ENCODE measurements around the gene KDM4C.
"Not testable (repeated sequence)": the region's sequence is repeated elsewhere in the genome, so short reads cannot be mapped to it uniquely, and the experiment has no call there.

KDM4C gene

DNA sequence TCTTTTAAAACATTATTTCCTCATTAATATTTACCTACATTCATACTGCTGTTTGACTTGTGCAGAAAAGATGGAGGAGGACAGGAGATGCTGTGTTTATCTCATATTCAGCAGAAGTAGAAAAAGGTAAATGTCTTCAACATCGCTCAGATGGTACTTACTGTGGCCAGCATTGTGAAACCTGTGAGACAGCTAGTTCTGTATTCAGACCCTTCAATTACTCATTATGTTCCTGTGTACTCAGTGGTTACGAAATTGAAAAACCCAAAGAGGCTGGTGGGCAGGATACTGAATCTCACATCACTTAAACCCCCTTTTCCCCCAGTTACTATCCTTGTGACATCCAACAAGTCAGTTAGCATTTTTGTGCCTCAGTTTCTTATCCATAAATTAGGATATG lies 216.0 kb downstream of the KDM4C start:
- no peak for DNase-seq (ENCODE audit: low read depth in 2 of 2)

DNA sequence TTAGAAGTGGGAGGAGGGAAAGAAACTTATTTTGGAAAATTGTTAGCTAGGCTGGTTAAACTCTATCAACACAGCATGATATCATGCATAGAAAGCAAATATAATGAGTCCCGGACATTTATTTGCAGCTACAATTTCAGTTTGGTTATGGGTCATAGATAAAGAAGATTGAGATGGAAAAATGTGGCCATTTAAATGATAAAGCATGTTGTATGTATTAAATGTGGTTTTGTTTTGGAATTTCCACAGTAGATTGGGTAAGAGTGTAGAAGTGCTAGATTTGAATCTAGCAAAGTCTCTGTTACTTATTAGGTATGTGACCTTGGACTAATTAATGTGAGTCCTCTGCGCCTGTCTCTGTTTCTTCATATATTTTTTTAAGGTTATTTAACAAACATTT lies 217.4 kb downstream of the KDM4C start:
- no peak for DNase-seq (ENCODE audit: low read depth in 2 of 2)

DNA sequence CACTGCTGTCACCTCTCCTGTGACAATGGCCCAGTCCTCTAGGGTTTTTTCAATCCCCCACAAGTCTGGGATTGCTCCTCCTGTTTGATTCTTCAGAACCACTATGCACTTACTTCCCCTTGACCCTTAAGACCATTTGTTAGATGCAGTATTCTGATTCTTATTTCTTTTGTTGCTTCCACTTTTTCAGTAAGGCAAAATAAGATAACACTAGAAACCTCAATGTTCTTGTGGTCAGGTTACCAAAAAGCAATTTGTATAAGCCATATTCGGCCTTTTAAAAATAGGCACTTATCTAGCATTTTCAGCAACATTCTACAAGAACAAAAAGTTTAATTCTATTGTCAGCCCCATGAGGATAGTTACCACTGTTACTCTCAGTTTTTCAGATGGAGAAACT lies 220.0 kb downstream of the KDM4C start:
- DNase-seq (ENCODE audit: low read depth in 2 of 2), result no peak

DNA sequence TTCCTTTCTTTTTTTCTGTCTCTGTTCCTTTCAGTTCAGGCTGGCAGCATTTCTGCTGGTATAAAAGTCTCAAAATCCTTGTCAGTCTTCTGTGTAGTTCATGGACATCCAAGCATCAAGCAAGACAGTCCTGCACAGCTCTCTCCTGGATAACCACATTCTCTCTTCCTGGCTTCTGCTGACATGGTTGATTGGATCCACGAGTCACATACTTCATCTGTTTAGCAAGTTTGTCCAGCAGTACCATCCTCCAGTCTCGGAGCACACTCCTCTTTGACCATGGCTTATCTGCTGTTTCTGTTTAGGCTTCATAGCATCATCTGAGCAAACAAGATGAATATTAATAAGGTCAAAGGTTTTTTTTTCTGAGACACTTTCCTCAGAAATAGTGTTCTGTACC lies 220.8 kb downstream of the KDM4C start:
- DNase-seq (ENCODE audit: low read depth in 2 of 2), result no peak

DNA sequence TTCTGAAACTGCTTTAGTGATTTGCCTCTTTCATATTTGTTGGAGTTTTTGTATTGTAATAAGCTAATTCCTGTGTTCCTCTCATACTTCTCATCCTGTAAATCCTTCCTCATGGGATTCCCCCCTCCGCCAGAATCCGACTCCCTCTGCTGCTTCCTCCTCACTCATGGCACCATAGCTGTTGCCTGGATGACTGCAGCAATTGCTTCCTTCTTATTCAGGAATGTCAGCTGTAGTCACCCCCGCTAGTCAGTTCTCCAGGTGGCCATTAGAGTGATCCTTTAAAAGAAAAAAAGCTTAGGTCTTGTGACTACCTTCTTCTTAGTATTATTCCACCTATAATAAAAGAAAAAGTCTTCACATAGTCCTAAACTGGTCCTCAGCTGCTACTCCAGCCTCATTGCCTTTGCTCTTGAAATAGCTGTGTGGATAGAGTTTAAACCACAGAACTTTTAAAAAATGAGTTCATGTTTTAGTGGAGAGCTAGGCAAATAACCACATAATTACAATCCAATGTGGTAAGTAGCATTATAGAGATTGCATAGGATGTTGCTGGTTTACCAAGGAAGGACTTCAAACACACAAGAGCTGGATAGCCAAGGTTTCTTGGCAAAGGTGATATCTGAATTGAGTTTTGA lies 227.3 kb downstream of the KDM4C start:
- no peak for DNase-seq (ENCODE audit: low read depth in 2 of 2)

DNA sequence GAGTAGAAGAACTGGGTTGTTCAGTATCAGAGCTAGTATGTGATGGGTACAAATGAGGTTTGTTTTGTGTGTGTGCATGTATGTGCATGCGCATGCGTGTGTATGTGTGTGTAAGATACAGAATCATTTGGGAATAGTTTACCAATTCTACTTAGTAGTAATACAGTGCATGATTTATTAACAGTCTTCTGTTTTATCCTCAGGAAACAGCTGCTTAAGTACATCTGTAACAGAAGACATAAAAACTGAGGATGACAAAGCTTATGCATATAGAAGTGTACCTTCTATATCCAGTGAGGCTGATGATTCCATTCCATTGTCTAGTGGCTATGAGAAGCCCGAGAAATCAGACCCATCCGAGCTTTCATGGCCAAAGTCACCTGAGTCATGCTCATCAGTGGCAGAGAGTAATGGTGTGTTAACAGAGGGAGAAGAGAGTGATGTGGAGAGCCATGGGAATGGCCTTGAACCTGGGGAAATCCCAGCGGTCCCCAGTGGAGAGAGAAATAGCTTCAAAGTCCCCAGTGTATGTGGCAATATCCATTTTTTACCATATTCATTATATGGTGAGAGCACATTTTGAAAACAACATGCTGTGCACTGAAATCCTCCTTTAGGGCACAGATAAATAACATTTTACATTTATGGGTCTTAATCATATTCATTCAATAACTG lies 228.5 kb downstream of the KDM4C start:
- no peak for DNase-seq (ENCODE audit: low read depth in 2 of 2)

DNA sequence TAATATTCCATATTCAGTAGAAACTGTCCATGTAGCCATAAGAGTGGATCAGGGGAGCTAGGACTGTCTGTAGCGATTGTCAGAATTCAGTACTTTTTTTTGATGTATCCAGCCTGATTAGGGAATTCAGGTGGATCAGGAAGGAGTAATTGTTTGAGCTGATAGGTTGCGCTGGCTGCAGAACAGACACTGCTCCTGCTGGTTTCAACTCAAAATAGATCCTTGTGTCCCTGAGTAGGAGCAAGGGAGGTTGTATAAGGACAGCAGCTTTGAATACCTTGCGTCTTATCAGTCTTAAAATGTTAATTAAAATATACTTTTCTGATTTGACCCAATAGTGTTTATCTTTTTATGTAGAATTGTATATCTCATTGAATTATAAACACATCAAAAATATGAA lies 229.6 kb downstream of the KDM4C start:
- DNase-seq (ENCODE audit: low read depth in 2 of 2), result no peak

DNA sequence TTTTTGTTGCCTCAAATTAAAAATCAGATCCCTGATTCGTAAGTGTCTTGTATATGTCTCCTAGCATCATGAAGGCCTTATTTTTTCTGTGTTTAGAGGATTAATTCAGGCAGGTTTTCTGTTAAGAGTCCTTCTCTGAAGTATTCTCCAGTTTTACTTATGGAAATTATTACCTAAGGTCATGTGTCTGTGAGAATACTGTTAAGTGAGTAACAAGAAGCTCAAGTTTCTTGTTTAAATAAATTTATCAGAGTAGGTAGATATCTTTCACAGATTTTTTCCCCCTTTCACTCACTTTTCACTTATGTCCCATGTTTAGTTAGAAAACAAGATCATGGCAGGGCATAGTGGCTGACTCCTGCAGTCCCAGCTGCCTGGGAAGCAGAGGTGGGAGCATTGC lies 233.6 kb downstream of the KDM4C start:
- DNase-seq (ENCODE audit: low read depth in 2 of 2), result no peak

DNA sequence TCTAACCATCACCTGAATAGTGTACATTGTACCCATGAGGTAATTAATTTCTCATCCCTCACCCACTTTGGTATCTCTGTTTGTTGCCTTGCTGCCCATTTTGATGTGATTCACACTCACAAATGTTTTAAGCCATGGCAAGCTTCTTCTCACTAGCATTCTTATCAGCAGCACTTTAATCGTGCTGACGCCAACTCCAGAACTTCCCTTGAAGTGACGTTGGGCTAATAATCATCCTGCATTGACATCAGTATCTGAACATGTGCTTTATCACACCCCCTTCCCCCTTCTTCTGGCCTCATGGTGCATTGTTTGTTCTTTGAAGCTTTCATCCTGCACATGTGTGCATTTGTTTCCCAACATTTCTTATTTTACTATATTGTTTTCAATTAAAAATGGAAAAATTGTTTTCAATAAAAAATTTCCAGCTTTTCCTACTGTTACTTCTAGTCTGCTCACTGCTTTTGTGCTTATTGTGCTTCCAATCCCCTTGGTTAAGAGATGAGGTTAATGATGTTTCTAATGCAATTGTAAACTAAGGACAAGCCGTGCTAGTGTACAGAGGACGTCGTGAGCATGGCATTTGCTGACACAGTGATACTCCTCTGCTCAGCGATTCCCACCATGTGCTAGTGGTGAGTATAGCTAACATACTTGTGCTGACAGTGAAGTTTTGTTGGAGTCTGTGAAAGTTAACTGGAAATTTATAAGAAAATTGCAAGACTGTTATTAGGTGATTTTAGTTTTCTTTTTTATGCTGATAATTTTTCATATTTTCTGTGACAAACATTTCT lies 238.5 kb downstream of the KDM4C start:
- DNase-seq (ENCODE audit: low read depth in 2 of 2), result no peak

DNA sequence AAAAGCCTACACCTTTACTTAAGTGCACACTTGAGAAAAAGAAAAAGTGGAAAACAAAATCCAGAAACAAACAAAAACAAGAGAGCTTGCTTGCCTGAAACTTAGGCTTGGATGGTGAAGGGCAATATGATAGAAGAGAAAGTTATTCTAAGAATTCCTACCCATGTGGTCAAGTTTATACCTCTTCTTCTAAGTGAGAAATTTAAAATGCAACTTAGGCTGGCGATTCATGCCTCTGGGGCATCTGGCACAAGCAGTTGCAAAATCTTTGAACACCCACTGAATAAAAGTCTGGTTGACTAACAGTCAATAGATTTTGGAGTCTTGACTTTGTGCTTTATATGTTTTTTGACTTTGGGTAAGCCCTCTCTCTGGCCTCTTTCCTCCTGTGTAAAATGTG lies 239.6 kb downstream of the KDM4C start:
- no peak for DNase-seq (ENCODE audit: low read depth in 2 of 2)

DNA sequence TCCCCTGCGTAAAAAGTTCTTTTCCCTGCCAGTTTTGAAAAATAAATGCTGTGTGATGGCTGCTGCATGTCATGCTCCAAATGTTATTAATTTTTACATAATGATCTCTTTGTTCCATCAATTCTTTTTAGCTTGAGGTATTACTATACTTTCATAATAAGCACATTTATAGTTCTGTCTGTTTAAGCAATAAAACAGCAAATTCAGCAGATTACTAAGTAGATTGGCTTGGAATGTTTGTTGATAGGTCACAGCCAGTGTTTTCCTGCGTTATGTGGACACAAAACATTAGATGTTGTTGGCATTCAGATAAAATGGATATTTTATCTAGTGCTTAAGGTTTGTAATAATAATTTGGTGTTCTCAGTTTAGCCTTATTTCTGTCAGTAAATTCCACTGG lies 242.0 kb downstream of the KDM4C start:
- DNase-seq (ENCODE audit: low read depth in 2 of 2), result no peak

DNA sequence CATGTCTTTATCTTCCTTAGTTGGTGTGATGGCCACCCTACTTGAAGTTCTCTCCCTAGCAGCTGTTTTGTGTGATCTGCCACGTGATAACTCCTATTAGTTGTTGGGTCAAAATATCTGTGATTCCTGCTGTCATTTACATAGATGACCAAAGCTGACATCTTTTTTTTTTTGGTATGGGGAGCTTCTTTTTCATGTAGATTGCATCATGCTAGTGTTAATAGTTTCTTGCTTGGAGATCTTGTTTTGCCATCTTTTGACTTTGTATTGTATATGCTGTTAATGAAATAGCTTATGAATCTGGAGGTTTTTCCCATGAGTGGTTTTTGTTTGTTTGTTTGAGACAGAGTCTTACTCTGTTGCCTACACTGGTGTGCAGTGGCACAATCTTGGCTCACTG lies 243.8 kb downstream of the KDM4C start:
- DNase-seq (ENCODE audit: low read depth in 2 of 2), result no peak

DNA sequence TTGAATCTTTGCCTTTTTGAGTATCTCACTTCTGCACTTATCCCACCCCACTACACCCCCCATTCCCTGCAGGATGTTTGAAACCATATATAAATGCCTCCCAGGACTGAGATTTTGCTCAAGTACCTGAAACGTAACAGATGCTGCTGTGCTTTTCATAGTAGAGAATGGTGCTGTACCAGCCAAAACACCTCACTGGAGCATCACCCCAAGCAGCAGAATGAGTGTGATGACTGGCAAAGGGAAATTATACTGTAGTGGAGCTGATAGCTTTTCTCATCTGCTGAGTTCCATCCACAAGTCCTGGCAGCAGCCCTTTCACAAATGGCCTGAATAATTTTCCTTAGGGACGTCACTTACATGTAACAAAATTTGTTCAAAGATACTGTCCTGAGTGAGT lies 246.1 kb downstream of the KDM4C start:
- DNase-seq (ENCODE audit: low read depth in 2 of 2), result no peak

DNA sequence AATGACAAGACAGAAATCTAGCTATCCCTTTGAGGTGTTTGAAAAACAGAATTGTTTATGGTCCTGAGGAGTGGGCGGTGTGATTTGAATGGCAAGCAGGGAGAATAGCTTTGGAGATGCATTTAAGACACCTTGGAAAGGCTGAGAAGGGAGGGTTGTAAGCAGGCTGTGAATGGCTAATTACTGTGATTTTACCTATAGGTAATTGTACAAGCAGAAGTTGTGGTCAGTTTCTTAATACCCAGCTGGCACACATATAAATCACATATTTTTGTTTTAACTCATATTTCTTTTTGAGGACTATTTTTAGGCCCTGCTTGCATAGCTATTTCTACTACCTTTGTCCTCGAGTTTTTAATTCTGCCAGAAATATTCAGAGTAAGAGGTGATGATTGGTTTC lies 248.6 kb downstream of the KDM4C start:
- DNase-seq (ENCODE audit: low read depth in 2 of 2), result no peak

DNA sequence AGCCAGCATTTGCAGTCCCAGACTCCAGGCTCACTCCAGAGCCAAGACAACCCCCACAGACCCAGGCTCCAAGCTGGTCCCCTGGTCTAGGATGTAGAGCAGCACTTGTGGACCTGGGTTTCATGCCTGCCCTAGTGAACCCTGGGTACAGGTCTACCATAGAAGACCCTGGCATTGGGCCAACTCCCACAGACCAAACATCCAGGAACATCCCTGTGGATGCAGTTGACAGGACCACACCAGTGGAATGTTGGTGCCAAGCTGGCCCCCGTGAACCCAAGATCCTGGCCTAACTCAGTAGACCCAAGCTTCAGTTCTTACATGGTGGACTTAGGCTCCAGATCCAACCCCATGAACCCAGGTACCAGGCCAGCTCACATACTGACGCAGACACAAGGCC lies 250.6 kb downstream of the KDM4C start:
- DNase-seq (ENCODE audit: low read depth in 2 of 2), result no peak

DNA sequence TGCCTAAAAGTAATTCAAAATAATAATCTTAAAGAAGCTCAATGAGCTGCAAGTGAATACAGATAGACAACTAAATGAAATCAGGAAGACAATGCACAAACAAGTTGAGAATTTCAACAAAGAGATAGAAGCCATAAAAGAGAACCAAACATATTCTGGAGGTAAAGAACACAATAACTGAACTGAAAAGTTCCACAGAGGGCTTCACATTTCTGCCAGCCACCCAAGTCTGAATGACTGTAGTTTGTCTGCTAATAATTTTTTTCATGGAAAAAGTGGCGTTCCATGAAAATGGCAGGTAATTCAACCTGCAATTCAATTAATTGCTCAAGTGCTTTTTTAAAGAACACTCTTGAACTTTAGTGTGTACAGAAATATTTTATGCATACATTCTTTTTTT lies 251.3 kb downstream of the KDM4C start:
- no peak for DNase-seq (ENCODE audit: low read depth in 2 of 2)

DNA sequence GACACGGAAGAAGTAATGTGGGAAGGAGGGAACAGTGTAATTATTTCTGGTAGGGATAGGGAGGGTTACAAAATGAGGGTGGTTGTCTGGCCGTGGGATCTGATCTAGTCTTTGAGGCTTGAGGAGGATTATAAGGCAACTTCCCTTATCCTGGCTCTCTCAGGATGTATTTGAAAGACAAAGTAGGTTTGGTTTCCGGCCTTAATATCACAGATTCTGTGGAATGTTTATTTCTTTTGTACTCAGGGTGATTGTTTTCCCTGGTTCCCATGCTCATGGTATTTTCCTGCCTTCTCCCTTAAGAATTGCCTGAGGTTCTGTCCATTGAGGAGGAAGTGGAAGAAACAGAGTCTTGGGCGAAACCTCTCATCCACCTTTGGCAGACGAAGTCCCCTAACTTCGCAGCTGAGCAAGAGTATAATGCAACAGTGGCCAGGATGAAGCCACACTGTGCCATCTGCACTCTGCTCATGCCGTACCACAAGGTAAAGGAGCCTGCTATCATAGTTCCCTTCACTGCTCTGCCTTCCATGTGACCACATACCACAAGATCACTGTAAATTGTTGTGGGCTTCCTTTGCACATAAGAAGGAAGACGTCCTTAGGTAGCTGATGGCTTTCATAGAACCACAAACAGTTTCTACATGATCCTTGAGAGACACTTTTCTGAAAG lies 253.8 kb downstream of the KDM4C start:
- no peak for DNase-seq (ENCODE audit: low read depth in 2 of 2)

DNA sequence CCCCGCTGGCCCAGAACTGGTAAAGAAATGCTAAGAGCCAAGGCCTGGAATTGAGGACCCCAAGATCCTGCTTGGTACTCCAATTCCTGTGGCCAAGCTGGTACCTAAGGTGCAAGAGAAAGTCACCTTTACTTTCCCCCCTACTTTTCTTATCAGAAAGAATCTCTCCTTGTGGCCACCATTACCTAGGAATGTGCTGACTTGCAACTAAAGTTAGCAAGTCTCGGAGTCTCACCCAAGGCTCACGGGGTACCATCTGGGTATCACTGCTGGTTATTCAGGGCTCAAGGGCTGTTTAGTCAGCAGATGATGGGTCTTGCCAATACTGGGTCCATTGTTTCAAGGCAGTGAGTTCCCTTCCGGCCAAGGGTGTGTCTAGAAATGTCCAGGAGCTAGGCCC lies 270.2 kb downstream of the KDM4C start:
- no peak for DNase-seq (ENCODE audit: low read depth in 2 of 2)

DNA sequence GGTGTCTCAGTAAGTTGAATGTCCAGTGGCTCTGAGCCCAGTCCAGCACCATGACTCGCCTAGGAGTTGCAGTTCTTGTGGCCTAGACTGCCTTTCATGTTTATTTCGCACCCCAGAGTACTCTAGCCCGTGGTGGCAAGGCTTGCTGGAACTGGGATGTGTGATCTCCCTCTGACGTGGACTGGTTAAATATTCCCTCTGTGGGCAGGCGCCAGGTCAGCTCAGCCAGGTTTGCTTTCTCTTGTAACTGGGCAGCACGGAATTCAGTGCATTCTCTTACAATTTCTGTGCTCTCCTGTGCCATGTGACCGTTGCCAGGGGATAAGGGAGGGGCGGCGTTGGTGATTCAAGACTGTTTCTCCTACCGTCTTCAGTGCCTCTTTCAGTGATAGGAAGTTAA lies 270.8 kb downstream of the KDM4C start:
- no peak for DNase-seq (ENCODE audit: low read depth in 2 of 2)

DNA sequence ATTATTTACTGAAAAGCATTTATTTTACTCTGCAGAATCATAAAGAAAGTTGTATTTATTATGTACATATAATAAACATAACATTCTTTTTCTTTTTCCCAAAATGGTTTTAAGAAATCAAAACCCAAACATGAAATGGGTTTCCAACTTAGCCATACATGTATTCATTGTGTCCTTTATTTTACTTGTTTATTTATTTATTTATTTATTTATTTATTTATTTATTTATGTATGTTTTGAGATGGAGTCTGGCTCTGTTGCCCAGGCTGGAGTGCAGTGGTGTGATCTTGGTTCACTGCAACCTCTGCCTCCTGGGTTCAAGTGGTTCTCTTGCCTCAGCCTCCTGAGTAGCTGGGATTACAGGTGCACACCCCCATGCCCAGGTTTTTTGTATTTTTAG lies 273.2 kb downstream of the KDM4C start:
- not testable (repeated sequence) for DNase-seq (ENCODE audit: low read depth in 2 of 2)

DNA sequence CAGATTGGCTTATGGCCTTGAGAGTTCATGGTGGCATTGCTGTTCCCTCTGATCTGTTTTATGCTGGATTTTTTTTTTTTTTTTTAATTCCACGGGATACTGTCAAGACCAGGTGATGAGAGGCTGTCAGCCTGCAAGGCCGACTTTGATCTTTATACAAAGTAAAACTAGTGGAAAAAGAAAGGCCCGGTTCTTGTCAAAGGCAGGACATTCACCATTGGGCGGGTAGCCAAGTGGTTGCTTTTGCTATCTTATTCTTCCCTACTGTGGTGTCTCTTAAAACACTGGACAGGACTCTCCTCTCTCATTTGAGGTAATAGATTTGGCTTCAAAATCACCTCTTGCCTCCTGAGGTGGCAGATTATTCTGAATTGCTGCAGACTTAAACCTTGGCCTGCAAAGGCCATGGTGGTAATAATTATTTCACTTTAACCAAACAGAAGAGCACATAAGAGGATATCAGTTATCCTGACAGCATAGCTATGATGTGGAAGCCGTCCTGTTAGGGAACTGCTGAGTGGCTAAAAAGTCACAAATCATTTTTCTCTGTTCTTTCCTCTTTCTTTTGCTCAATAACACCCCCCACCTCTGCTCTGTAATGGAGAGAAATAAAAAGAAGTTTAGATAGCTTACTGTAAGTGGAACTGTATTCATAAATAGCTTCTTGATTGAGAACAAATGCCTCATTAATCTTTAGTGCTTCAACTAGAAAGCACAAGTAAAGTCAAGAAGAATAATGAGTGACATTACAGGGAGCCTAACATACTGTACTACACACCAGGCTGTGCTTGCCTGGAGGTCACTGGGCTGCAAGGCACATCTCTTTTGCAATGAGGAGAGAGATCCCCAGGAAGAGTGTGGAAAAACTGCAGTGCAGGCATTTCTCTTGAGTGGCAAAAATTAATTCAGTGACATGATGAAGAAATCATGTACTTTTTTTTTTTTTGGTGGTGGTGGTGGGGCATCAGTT lies 275.6 kb downstream of the KDM4C start:
- no peak for DNase-seq (ENCODE audit: low read depth in 2 of 2)

Data from stimulated activated CD4-positive, alpha-beta T cell treated with anti-CD3 and anti-CD28 coated beads, Interleukin-4, amount 100 ng/mL, for 48 hours (primary cell).